Measurements from ENCODE around the gene IFNGR1. TPM values are rescaled to one million over a fixed set of nuclear protein-coding genes. Genes with fewer than 3 reads are reported as not detected.
A peak's percentile ranks its signal among the peaks of the same experiment; 100 is the strongest.

The IFNGR1 gene
- total RNA-seq, 2 donors from 2014 or later: 23.7 to 30.2 TPM

DNA sequence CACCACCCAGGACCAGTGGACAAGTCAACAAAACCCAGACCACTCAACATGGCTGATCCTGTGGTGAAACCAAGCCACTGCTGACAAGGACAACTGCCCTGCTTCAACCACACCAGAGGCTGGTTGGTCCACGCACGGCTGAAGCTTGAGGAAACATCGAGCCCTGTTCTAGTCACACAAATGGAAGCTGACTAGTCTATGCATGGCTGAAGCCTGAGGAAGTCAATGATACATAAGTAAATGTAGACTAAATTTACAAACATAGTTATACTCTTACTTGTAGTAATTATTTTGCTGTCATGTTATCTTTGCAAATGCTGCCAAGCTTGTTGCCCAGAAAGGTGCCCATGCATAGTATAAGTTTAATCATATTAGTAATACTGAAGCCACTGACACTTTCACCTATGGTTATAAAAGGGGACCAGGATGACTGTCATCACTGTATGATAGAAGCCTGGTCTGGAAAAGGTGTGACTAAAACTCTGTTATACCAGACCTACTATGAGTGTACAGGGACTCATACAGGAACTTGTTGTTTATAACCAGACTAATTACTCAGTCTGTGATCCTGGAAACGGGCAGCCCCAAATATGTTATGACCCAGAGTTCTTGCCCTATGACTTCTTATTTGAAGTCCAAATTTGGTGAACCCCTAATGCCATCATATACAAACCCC lies 51.3 kb downstream of the IFNGR1 start:
- TF ChIP-seq, protein P1, sequence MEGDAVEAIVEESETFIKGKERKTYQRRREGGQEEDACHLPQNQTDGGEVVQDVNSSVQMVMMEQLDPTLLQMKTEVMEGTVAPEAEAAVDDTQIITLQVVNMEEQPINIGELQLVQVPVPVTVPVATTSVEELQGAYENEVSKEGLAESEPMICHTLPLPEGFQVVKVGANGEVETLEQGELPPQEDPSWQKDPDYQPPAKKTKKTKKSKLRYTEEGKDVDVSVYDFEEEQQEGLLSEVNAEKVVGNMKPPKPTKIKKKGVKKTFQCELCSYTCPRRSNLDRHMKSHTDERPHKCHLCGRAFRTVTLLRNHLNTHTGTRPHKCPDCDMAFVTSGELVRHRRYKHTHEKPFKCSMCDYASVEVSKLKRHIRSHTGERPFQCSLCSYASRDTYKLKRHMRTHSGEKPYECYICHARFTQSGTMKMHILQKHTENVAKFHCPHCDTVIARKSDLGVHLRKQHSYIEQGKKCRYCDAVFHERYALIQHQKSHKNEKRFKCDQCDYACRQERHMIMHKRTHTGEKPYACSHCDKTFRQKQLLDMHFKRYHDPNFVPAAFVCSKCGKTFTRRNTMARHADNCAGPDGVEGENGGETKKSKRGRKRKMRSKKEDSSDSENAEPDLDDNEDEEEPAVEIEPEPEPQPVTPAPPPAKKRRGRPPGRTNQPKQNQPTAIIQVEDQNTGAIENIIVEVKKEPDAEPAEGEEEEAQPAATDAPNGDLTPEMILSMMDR (conservative IDR thresholded peaks at IDR 0.05): no peak
- no peak overlapping the region for H3K4me3 ChIP-seq (ENCODE audit: low read length)
- no peaks in the 10 kb centered on the region for H3K27me3 ChIP-seq (ENCODE audit: control insufficient read depth, insufficient read depth, low read length, poor library complexity, severe bottlenecking)
- peaks cover 3% of the 10 kb centered on the region for H3K27me3 Mint-ChIP-seq (ENCODE audit: insufficient read depth)
- no peak overlapping the region for H3K4me3 Mint-ChIP-seq
- no peaks in the 10 kb centered on the region for H3K4me1 Mint-ChIP-seq
- no peak overlapping the region for H3K9ac ChIP-seq (ENCODE audit: extremely low read depth, low read length, poor library complexity, severe bottlenecking)
- peaks cover 86% of the 10 kb centered on the region for H3K9me3 Mint-ChIP-seq
- no peak overlapping the region for H3K27ac ChIP-seq (ENCODE audit: low read depth, low read length)
- H3K36me3 Mint-ChIP-seq (ENCODE audit: low read depth): peaks cover 10% of the 10 kb centered on the region
- no peak overlapping the region for H3K27ac Mint-ChIP-seq
- peaks cover 48% of the 10 kb centered on the region for H3K9me3 ChIP-seq (ENCODE audit: control insufficient read depth, low read length)
- WGBS, 2 experiments (ENCODE audit: insufficient coverage in 1 of 2, insufficient read length in 1 of 2): 56 to 91% methylated on average over 1 to 4 of the region's 4 CpGs
- DNase-seq: no peak
- no peaks in the 10 kb centered on the region for H3K4me1 ChIP-seq (ENCODE audit: control insufficient read depth, insufficient read depth, low read length)
- H3K36me3 ChIP-seq (ENCODE audit: control insufficient read depth, insufficient read depth, low read length): no peaks in the 10 kb centered on the region

DNA sequence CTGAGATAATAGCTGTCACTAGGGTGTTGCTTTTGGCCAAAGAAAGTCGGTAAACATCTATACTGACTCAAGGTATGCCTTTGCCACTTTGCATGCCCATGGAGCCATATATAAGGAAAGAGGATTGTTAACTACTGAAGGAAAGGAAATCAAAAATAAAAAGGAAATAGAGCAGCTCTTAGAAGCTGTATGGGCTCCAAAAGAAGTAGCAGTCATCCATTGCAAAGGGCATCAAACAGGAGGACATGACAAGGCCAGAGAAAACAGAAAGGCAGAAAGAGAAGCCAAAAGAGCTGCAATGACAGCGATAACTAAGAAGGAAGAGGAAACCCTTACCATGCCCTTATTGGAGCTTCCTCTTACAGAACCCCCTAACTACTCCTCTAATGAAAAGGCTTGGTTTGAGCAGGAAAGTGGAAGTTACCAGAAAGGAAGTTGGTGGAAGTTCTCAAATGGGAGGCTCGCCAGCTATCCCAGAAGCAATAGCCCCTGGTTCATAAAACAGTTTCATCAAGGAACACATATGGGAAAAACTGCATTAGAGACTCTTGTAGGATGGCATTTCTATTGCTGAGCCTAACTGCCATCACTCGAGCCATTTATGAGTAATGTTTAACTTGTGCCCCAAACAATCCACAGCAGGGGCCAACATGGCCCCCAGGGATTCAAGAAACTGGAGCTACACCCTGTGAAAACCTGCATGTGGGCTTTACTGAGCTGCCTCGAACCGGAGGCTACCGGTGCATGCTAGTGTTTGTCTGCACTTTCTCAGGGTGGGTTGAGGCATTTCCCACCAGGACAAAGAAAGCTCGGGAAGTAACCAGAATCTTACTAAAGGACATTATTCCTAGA lies 52.7 kb downstream of the IFNGR1 start:
- no peak overlapping the region for H3K9ac ChIP-seq (ENCODE audit: extremely low read depth, low read length, poor library complexity, severe bottlenecking)
- H3K4me1 Mint-ChIP-seq: no peaks in the 10 kb centered on the region
- WGBS, 2 experiments (ENCODE audit: insufficient coverage in 1 of 2, insufficient read length in 1 of 2): 90 to 96% methylated on average over 6 to 8 of the region's 8 CpGs
- H3K9me3 Mint-ChIP-seq: peaks cover 89% of the 10 kb centered on the region
- no peak for DNase-seq
- no peaks in the 10 kb centered on the region for H3K4me1 ChIP-seq (ENCODE audit: control insufficient read depth, insufficient read depth, low read length)
- no peak overlapping the region for H3K4me3 Mint-ChIP-seq
- H3K27ac Mint-ChIP-seq: no peak overlapping the region
- H3K4me3 ChIP-seq (ENCODE audit: low read length): no peak overlapping the region
- H3K27me3 Mint-ChIP-seq (ENCODE audit: insufficient read depth): peaks cover 3% of the 10 kb centered on the region
- H3K36me3 Mint-ChIP-seq (ENCODE audit: low read depth): peaks cover 10% of the 10 kb centered on the region
- no peaks in the 10 kb centered on the region for H3K36me3 ChIP-seq (ENCODE audit: control insufficient read depth, insufficient read depth, low read length)
- H3K27me3 ChIP-seq (ENCODE audit: control insufficient read depth, insufficient read depth, low read length, poor library complexity, severe bottlenecking): no peaks in the 10 kb centered on the region
- TF ChIP-seq, protein P1 (conservative IDR thresholded peaks at IDR 0.05): no peak
- H3K9me3 ChIP-seq (ENCODE audit: control insufficient read depth, low read length): peaks cover 58% of the 10 kb centered on the region
- no peak overlapping the region for H3K27ac ChIP-seq (ENCODE audit: low read depth, low read length)

DNA sequence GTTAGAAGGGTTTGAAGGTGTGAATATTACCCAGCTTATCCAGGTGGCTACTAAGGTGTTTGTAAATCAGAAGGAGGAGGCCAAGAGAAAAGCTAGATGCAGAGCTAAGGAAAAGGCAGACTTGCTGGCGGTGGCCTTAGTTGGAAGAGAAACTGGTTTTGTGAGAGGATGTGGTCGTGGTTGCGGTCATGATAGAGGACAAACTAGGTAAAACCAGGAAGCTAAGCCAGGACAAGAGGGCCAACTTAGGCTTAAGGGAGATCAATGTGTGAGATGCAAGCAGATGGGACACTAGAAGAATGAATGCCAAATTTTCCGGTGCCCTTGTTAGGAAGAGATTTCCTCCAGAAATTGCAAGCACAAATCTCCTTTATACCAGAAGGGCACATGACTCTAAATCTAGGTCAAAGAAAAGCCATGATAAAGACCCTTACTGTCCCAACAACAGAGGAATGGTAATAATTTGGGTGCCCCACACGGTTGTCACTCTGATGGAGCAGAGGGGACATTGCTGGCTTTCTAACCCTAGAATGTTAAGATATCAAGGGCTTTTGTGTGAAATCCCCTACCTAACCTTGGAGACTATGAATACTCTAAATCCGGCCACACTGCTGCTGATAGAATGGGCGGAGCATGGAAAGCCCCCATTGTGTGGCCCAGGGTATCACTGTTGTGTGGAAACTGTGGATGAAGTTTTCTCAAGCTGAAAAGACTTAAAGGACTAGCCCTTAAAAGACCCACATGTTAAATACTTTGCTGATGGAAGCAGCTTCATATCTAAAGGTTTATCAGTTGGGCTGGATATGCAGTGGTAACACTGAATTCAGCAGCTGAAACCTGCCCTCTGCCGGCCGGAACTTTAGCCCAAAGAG lies 53.6 kb downstream of the IFNGR1 start:
- Mint-ChIP-seq H3K27ac (no peak overlapping the region), H3K4me1 (no peaks in the 10 kb centered on the region), H3K9me3 (peaks cover 92% of the 10 kb centered on the region), H3K4me3 (no peak overlapping the region), H3K36me3 (ENCODE audit: low read depth) (peaks cover 10% of the 10 kb centered on the region), H3K27me3 (ENCODE audit: insufficient read depth) (peaks cover 3% of the 10 kb centered on the region)
- 93 to 94% methylated on average over 6 to 9 of the region's 9 CpGs for WGBS, 2 experiments (ENCODE audit: insufficient coverage in 1 of 2, insufficient read length in 1 of 2)
- DNase-seq: no peak
- H3K36me3 ChIP-seq (ENCODE audit: control insufficient read depth, insufficient read depth, low read length): no peaks in the 10 kb centered on the region
- no peaks in the 10 kb centered on the region for H3K4me1 ChIP-seq (ENCODE audit: control insufficient read depth, insufficient read depth, low read length)
- H3K27ac ChIP-seq (ENCODE audit: low read depth, low read length): no peak overlapping the region
- TF ChIP-seq, protein P1 (conservative IDR thresholded peaks at IDR 0.05): peak; percentile 11
- H3K9me3 ChIP-seq (ENCODE audit: control insufficient read depth, low read length): peaks cover 55% of the 10 kb centered on the region
- H3K27me3 ChIP-seq (ENCODE audit: control insufficient read depth, insufficient read depth, low read length, poor library complexity, severe bottlenecking): no peaks in the 10 kb centered on the region
- H3K9ac ChIP-seq (ENCODE audit: extremely low read depth, low read length, poor library complexity, severe bottlenecking): no peak overlapping the region
- H3K4me3 ChIP-seq (ENCODE audit: low read length): no peak overlapping the region
